ENCODE measurements around the gene RAPGEF4.

The RAPGEF4 gene

GRCh38 chr2:172698041-172698863, 37.4 kb upstream of the RAPGEF4 start:
- Histone ChIP-seq H3K79me2 (ENCODE audit: control insufficient read depth, insufficient read depth, low read length, poor library complexity) (no peaks in the 10 kb centered on the region), H3K4ac (ENCODE audit: low read depth, low read length) (no peak overlapping the region), H2BK12ac (ENCODE audit: low read length) (no peak overlapping the region), H3K14ac (ENCODE audit: low read length) (no peak overlapping the region), H3K9ac (ENCODE audit: low read length) (no peak overlapping the region), H3K18ac (ENCODE audit: low read length) (no peak overlapping the region), H4K8ac (ENCODE audit: low read depth, low read length) (no peak overlapping the region), H4K91ac (ENCODE audit: low read depth, low read length) (no peak overlapping the region), H3K79me1 (ENCODE audit: low read length) (no peaks in the 10 kb centered on the region), H3K27ac (ENCODE audit: low read depth, low read length) (no peak overlapping the region), H2AK5ac (ENCODE audit: low read length) (no peak overlapping the region), H3K4me1 (ENCODE audit: control insufficient read depth in 1 of 2, insufficient read depth in 2 of 2, low read length in 2 of 2) (peaks cover 0 to 3% of the 10 kb centered on the region in 2 experiments), H2BK5ac (ENCODE audit: low read depth, low read length, poor library complexity) (no peak overlapping the region), H3K9me3 (ENCODE audit: insufficient read depth, low read depth, low read length) (peaks cover 6% of the 10 kb centered on the region), H3K4me2 (ENCODE audit: low read length) (no peak overlapping the region), H2BK120ac (ENCODE audit: insufficient read depth, low read length, poor library complexity) (no peak overlapping the region), H4K12ac (ENCODE audit: low read depth, low read length) (no peak overlapping the region), H3K36me3 (ENCODE audit: control insufficient read depth in 1 of 2, insufficient read depth in 2 of 2, low read length in 2 of 2) (no peaks in the 10 kb centered on the region), H3K27me3 (ENCODE audit: insufficient read depth, low read length) (no peaks in the 10 kb centered on the region), H2AFZ (ENCODE audit: insufficient read depth, low read length, poor library complexity) (no peak overlapping the region), H3K4me3 (ENCODE audit: low read depth, low read length) (no peak overlapping the region), H3K23ac (ENCODE audit: low read length) (no peak overlapping the region)
- no CpG with 5 or more reads among the region's 5 CpGs for WGBS (ENCODE audit: extremely low coverage, insufficient coverage, insufficient read length)
- peak in 1 of 2 donors; percentile 23 for DNase-seq

GRCh38 chr2:172701250-172701649, 34.4 kb upstream of the RAPGEF4 start:
- H2AK5ac ChIP-seq (ENCODE audit: low read length) = no peak overlapping the region
- DNase-seq = no peak
- no CpG with 5 or more reads among the region's 1 CpG for WGBS (ENCODE audit: extremely low coverage, insufficient coverage, insufficient read length)
- no peak overlapping the region for H3K4me3 ChIP-seq (ENCODE audit: low read depth, low read length)
- no peak overlapping the region for H3K18ac ChIP-seq (ENCODE audit: low read length)
- no peak overlapping the region for H4K12ac ChIP-seq (ENCODE audit: low read depth, low read length)
- H3K79me1 ChIP-seq (ENCODE audit: low read length) = no peaks in the 10 kb centered on the region
- no peak overlapping the region for H3K23ac ChIP-seq (ENCODE audit: low read length)
- no peaks in the 10 kb centered on the region for H3K36me3 ChIP-seq (ENCODE audit: control insufficient read depth in 1 of 2, insufficient read depth in 2 of 2, low read length in 2 of 2)
- H3K79me2 ChIP-seq (ENCODE audit: control insufficient read depth, insufficient read depth, low read length, poor library complexity) = no peaks in the 10 kb centered on the region
- no peak overlapping the region for H3K14ac ChIP-seq (ENCODE audit: low read length)
- no peak overlapping the region for H3K9ac ChIP-seq (ENCODE audit: low read length)
- no peak overlapping the region for H3K4ac ChIP-seq (ENCODE audit: low read depth, low read length)
- H3K27ac ChIP-seq (ENCODE audit: low read depth, low read length) = no peak overlapping the region
- H3K27me3 ChIP-seq (ENCODE audit: insufficient read depth, low read length) = no peaks in the 10 kb centered on the region
- no peak overlapping the region for H2AFZ ChIP-seq (ENCODE audit: insufficient read depth, low read length, poor library complexity)
- peaks cover 6% of the 10 kb centered on the region for H3K9me3 ChIP-seq (ENCODE audit: insufficient read depth, low read depth, low read length)
- H3K4me1 ChIP-seq (ENCODE audit: control insufficient read depth in 1 of 2, insufficient read depth in 2 of 2, low read length in 2 of 2) = peaks cover 0 to 3% of the 10 kb centered on the region in 2 experiments
- no peak overlapping the region for H2BK5ac ChIP-seq (ENCODE audit: low read depth, low read length, poor library complexity)
- H4K91ac ChIP-seq (ENCODE audit: low read depth, low read length) = no peak overlapping the region
- H2BK12ac ChIP-seq (ENCODE audit: low read length) = no peak overlapping the region
- H2BK120ac ChIP-seq (ENCODE audit: insufficient read depth, low read length, poor library complexity) = no peak overlapping the region
- H3K4me2 ChIP-seq (ENCODE audit: low read length) = no peak overlapping the region
- no peak overlapping the region for H4K8ac ChIP-seq (ENCODE audit: low read depth, low read length)

GRCh38 chr2:172702451-172702850, 33.2 kb upstream of the RAPGEF4 start:
- peaks cover 6% of the 10 kb centered on the region for H3K9me3 ChIP-seq (ENCODE audit: insufficient read depth, low read depth, low read length)
- no peaks in the 10 kb centered on the region for H3K79me2 ChIP-seq (ENCODE audit: control insufficient read depth, insufficient read depth, low read length, poor library complexity)
- no peaks in the 10 kb centered on the region for H3K36me3 ChIP-seq (ENCODE audit: control insufficient read depth in 1 of 2, insufficient read depth in 2 of 2, low read length in 2 of 2)
- H3K4ac ChIP-seq (ENCODE audit: low read depth, low read length) = no peak overlapping the region
- no peak overlapping the region for H4K91ac ChIP-seq (ENCODE audit: low read depth, low read length)
- no peak overlapping the region for H3K27ac ChIP-seq (ENCODE audit: low read depth, low read length)
- H2AFZ ChIP-seq (ENCODE audit: insufficient read depth, low read length, poor library complexity) = no peak overlapping the region
- no peak overlapping the region for H3K18ac ChIP-seq (ENCODE audit: low read length)
- H3K14ac ChIP-seq (ENCODE audit: low read length) = no peak overlapping the region
- H3K4me2 ChIP-seq (ENCODE audit: low read length) = no peak overlapping the region
- no peak overlapping the region for H3K23ac ChIP-seq (ENCODE audit: low read length)
- no peaks in the 10 kb centered on the region for H3K79me1 ChIP-seq (ENCODE audit: low read length)
- no peak for DNase-seq
- H3K4me3 ChIP-seq (ENCODE audit: low read depth, low read length) = no peak overlapping the region
- H3K9ac ChIP-seq (ENCODE audit: low read length) = no peak overlapping the region
- no peak overlapping the region for H4K8ac ChIP-seq (ENCODE audit: low read depth, low read length)
- H2AK5ac ChIP-seq (ENCODE audit: low read length) = no peak overlapping the region
- H4K12ac ChIP-seq (ENCODE audit: low read depth, low read length) = no peak overlapping the region
- H2BK5ac ChIP-seq (ENCODE audit: low read depth, low read length, poor library complexity) = no peak overlapping the region
- peaks cover 0 to 3% of the 10 kb centered on the region in 2 experiments for H3K4me1 ChIP-seq (ENCODE audit: control insufficient read depth in 1 of 2, insufficient read depth in 2 of 2, low read length in 2 of 2)
- no peaks in the 10 kb centered on the region for H3K27me3 ChIP-seq (ENCODE audit: insufficient read depth, low read length)
- H2BK12ac ChIP-seq (ENCODE audit: low read length) = no peak overlapping the region
- no CpG with 5 or more reads among the region's 1 CpG for WGBS (ENCODE audit: extremely low coverage, insufficient coverage, insufficient read length)
- H2BK120ac ChIP-seq (ENCODE audit: insufficient read depth, low read length, poor library complexity) = no peak overlapping the region

- H3K4me2 ChIP-seq (ENCODE audit: low read length) = no peak overlapping the region
- no peaks in the 10 kb centered on the region for H3K36me3 ChIP-seq (ENCODE audit: control insufficient read depth in 1 of 2, insufficient read depth in 2 of 2, low read length in 2 of 2)
- no peak overlapping the region for H4K12ac ChIP-seq (ENCODE audit: low read depth, low read length)
- H2BK12ac ChIP-seq (ENCODE audit: low read length) = no peak overlapping the region
- H3K4me3 ChIP-seq (ENCODE audit: low read depth, low read length) = no peak overlapping the region
- no peak overlapping the region for H3K14ac ChIP-seq (ENCODE audit: low read length)
- H2AK5ac ChIP-seq (ENCODE audit: low read length) = no peak overlapping the region
- H3K18ac ChIP-seq (ENCODE audit: low read length) = no peak overlapping the region
- no peak overlapping the region for H2BK5ac ChIP-seq (ENCODE audit: low read depth, low read length, poor library complexity)
- H3K23ac ChIP-seq (ENCODE audit: low read length) = no peak overlapping the region
- H2BK120ac ChIP-seq (ENCODE audit: insufficient read depth, low read length, poor library complexity) = no peak overlapping the region
- H3K4me1 ChIP-seq (ENCODE audit: control insufficient read depth in 1 of 2, insufficient read depth in 2 of 2, low read length in 2 of 2) = no peaks in the 10 kb centered on the region
- H4K91ac ChIP-seq (ENCODE audit: low read depth, low read length) = no peak overlapping the region
- H4K8ac ChIP-seq (ENCODE audit: low read depth, low read length) = no peak overlapping the region
- peaks cover 6% of the 10 kb centered on the region for H3K9me3 ChIP-seq (ENCODE audit: insufficient read depth, low read depth, low read length)
- no peak overlapping the region for H3K9ac ChIP-seq (ENCODE audit: low read length)
- H3K27ac ChIP-seq (ENCODE audit: low read depth, low read length) = no peak overlapping the region
- WGBS (ENCODE audit: extremely low coverage, insufficient coverage, insufficient read length) = no CpG with 5 or more reads among the region's 11 CpGs
- H3K27me3 ChIP-seq (ENCODE audit: insufficient read depth, low read length) = no peaks in the 10 kb centered on the region
- H3K79me1 ChIP-seq (ENCODE audit: low read length) = no peaks in the 10 kb centered on the region
- no peak overlapping the region for H3K4ac ChIP-seq (ENCODE audit: low read depth, low read length)
- DNase-seq = peak in 1 of 2 donors; percentile 64
- H3K79me2 ChIP-seq (ENCODE audit: control insufficient read depth, insufficient read depth, low read length, poor library complexity) = no peaks in the 10 kb centered on the region
- H2AFZ ChIP-seq (ENCODE audit: insufficient read depth, low read length, poor library complexity) = no peak overlapping the region
These were observed 31.3 kb upstream of the RAPGEF4 start for GRCh38 chr2:172704072-172704936.

Data from trophoblast cell (in vitro differentiated cells and primary cell).